Keratinocyte (primary cell): Measurements from ENCODE around the gene CRACR2A. TPM values are rescaled to one million over a fixed set of nuclear protein-coding genes. Genes with fewer than 3 reads are reported as not detected.

Source experiments
- DNase-seq: peaks from one replicate; pipeline ENCODE4 v3.0.0-alpha.2; 2011; ENCODE audit warnings: low read depth, missing footprints, low spot score
- FAIRE-seq: peaks from 2 replicates; lab custom pipeline; 2011; peaks lifted over from hg19 to GRCh38; lab: Jason Lieb, UNC
- H2AFZ ChIP-seq: 2 replicates; pipeline ENCODE4 v1.6.0; 2012; ENCODE audit warnings: low read length, control low read depth, inconsistent platforms; ENCODE audit not compliant: control insufficient read depth
- H3K27ac ChIP-seq: 2 replicates; pipeline ENCODE4 v1.5.1; 2011; ENCODE audit warnings: low read length; ENCODE audit not compliant: control insufficient read depth, insufficient read depth
- H3K27me3 ChIP-seq: 3 replicates; pipeline ENCODE4 v1.6.0; 2011; ENCODE audit warnings: low read length; ENCODE audit not compliant: control insufficient read depth, insufficient read depth; ENCODE audit errors: extremely low read depth
- H3K36me3 ChIP-seq, 2 experiments: 2 replicates in 1 of 2; 3 replicates in 1 of 2; pipeline ENCODE4 v1.5.1; 2011; ENCODE audit warnings: low read length in 2 of 2, mild to moderate bottlenecking in 1 of 2; ENCODE audit not compliant: control insufficient read depth in 2 of 2, insufficient read depth in 2 of 2; ENCODE audit errors: extremely low read depth in 1 of 2
- H3K4me1 ChIP-seq: 3 replicates; pipeline ENCODE4 v1.5.1; 2011; ENCODE audit warnings: low read length; ENCODE audit not compliant: control insufficient read depth, insufficient read depth; ENCODE audit errors: extremely low read depth
- H3K4me2 ChIP-seq: 3 replicates; pipeline ENCODE4 v1.6.0; 2011; ENCODE audit warnings: low read depth, low read length; ENCODE audit not compliant: control insufficient read depth, insufficient read depth; ENCODE audit errors: extremely low read depth
- H3K4me3 ChIP-seq, 3 experiments: fragments of 200-600 bp in 1 of 3; sonication (generic) in 1 of 3; 2 replicates in 2 of 3; 3 replicates in 1 of 3; pipeline ENCODE4 v1.5.1; 2011 to 2016; ENCODE audit warnings: low read length in 3 of 3, mild to moderate bottlenecking in 3 of 3, control low read depth in 2 of 3, inconsistent platforms in 1 of 3, low read depth in 1 of 3, mixed read lengths in 1 of 3, mixed run types in 1 of 3, moderate library complexity in 1 of 3; ENCODE audit not compliant: control insufficient read depth in 2 of 3, insufficient read depth in 2 of 3; ENCODE audit errors: extremely low read depth in 1 of 3
- H3K79me2 ChIP-seq: 2 replicates; pipeline ENCODE4 v1.6.0; 2012; ENCODE audit warnings: low read length; ENCODE audit not compliant: control insufficient read depth, insufficient read depth
- H3K9ac ChIP-seq: 3 replicates; pipeline ENCODE4 v1.6.0; 2011; ENCODE audit warnings: low read length; ENCODE audit not compliant: control insufficient read depth, insufficient read depth; ENCODE audit errors: extremely low read depth
- H3K9me1 ChIP-seq: 3 replicates; pipeline ENCODE4 v1.6.0; 2011; ENCODE audit warnings: low read length; ENCODE audit not compliant: control insufficient read depth, insufficient read depth; ENCODE audit errors: extremely low read depth
- H3K9me3 ChIP-seq: 2 replicates; pipeline ENCODE4 v1.5.1; 2012; ENCODE audit warnings: low read depth, low read length; ENCODE audit not compliant: control insufficient read depth
- H4K20me1 ChIP-seq: 3 replicates; pipeline ENCODE4 v1.6.0; 2011; ENCODE audit warnings: low read length; ENCODE audit not compliant: control insufficient read depth, insufficient read depth; ENCODE audit errors: extremely low read depth
- EZH2 ChIP-seq: IDR thresholded peaks from one replicate; pipeline ENCODE4 v1.6.1; 2012; ENCODE audit warnings: inconsistent platforms, mild to moderate bottlenecking, low read length, moderate library complexity
- dilution Hi-C: fragments of 300-500 bp; cut with MboI; formaldehyde crosslinking; loops from one replicate; pipeline ENCODE4 v1.7.0; 2020; ENCODE audit warnings: low sequenced_read_pairs; ENCODE audit not compliant: extremely low pct_ligation_motif_present
- polyA plus RNA-seq, 5 experiments: library from polyadenylated mRNA; depleted of rRNA in 3 of 5; stranded (reverse) in 3 of 5; stranded (forward) in 1 of 5; unstranded in 1 of 5; fragments of >200 nt; gene quantifications; 1 replicate in 1 of 5; 2 replicates in 3 of 5; 3 replicates in 1 of 5; pipeline versions ENCODE4 v1.2.1 to v1.2.3, GENCODE V29; 2011 to 2012; ENCODE audit warnings: missing spikeins in 2 of 5, low read depth in 1 of 5, low replicate concordance in 1 of 5
- TF ChIP-seq, protein P1 (sequence below), 3 experiments: IDR thresholded peaks in 1 of 3; conservative IDR thresholded peaks in 1 of 3; optimal IDR thresholded peaks in 1 of 3; 2 replicates in 2 of 3; 3 replicates in 1 of 3; pipeline versions ENCODE3 to v1.5.1; 2011; ENCODE audit warnings: low read length in 3 of 3, mild to moderate bottlenecking in 3 of 3, moderate library complexity in 2 of 3, control low read depth in 1 of 3, inconsistent platforms in 1 of 3; ENCODE audit not compliant: insufficient read depth in 2 of 3; ENCODE audit errors: extremely low read depth in 1 of 3

Gene CRACR2A
- polyA plus RNA-seq, 1 donor (not counting 4 experiments of a cell fraction or from before 2014, with no cell fraction given): 0.30 TPM

DNA sequence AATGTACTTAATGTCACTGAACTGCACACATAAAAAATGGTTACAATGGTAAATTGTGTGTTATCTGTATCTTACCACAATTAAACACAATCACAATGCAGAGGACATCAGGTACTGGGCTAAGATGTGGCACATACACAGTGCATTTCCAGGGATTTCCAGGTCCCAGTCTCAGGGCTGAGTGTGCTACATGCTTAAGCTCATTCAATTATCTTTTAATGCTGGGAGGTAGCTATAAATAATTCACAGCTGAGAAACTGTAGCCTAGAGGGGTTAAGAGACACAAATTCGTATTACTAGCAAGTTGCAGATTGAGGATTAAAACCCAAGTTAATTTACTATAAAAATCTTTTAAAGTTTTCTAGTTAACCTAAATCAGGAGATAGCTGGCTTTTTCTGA, 67.1 kb downstream of the CRACR2A start:
- no peaks in the 10 kb centered on the region for H3K9me3 ChIP-seq
- H3K36me3 ChIP-seq: no peaks in the 10 kb centered on the region
- no peak overlapping the region for H2AFZ ChIP-seq
- no peaks in the 10 kb centered on the region for H3K79me2 ChIP-seq
- H3K9me1 ChIP-seq: no peaks in the 10 kb centered on the region
- DNase-seq: no peak
- H3K4me3 ChIP-seq: no peak overlapping the region
- no peak overlapping the region for H3K4me2 ChIP-seq
- H3K9ac ChIP-seq: no peak overlapping the region
- no peak overlapping the region for H3K27ac ChIP-seq
- TF ChIP-seq EZH2: no peak
- TF ChIP-seq, protein P1, sequence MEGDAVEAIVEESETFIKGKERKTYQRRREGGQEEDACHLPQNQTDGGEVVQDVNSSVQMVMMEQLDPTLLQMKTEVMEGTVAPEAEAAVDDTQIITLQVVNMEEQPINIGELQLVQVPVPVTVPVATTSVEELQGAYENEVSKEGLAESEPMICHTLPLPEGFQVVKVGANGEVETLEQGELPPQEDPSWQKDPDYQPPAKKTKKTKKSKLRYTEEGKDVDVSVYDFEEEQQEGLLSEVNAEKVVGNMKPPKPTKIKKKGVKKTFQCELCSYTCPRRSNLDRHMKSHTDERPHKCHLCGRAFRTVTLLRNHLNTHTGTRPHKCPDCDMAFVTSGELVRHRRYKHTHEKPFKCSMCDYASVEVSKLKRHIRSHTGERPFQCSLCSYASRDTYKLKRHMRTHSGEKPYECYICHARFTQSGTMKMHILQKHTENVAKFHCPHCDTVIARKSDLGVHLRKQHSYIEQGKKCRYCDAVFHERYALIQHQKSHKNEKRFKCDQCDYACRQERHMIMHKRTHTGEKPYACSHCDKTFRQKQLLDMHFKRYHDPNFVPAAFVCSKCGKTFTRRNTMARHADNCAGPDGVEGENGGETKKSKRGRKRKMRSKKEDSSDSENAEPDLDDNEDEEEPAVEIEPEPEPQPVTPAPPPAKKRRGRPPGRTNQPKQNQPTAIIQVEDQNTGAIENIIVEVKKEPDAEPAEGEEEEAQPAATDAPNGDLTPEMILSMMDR (optimal IDR thresholded peaks at IDR 0.05 in 1 of 3, IDR thresholded peaks at IDR 0.05 in 1 of 3, conservative IDR thresholded peaks at IDR 0.05 in 1 of 3; ENCODE audit: extremely low read depth in 1 of 3, insufficient read depth in 2 of 3, low read length in 3 of 3): no peak
- no peaks in the 10 kb centered on the region for H4K20me1 ChIP-seq
- FAIRE-seq: no peak
- H3K27me3 ChIP-seq: peaks cover 13% of the 10 kb centered on the region
- H3K4me1 ChIP-seq: no peaks in the 10 kb centered on the region
- dilution Hi-C loops: no loop called here

DNA sequence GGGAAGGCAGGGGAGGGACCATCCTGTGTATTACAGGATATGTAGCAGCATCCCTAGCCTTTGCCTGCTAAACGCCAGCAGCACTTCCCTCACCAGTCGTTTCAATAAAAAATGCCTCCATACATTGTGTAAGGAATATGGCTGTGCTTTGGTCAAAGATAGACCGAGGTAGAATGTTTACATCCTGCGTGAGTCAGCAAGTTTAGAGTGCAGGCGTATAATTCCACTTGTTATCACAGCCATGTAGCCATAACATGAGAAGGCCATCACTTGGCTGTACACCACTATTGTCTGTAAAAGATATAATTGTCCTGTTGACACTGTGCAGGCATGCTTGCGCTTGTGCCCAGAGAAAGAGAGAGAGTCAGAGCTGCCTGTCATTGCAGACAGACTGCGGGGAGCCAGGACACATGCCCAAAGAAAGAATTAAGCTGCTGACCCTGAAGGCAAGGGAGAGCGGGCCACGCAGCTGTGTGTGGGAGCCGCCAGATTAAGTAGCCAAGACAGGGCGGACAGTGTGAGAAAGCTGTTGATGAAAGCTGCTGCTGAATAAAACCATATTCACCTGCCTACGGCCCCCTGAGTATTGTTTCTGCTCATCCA, 68.4 kb downstream of the CRACR2A start:
- FAIRE-seq (no peak), DNase-seq (no peak)
- H3K9me1 ChIP-seq: no peaks in the 10 kb centered on the region
- H3K79me2 ChIP-seq: no peaks in the 10 kb centered on the region
- H3K27me3 ChIP-seq: peaks cover 13% of the 10 kb centered on the region
- no peak for TF ChIP-seq EZH2
- TF ChIP-seq, protein P1 (optimal IDR thresholded peaks at IDR 0.05 in 1 of 3, IDR thresholded peaks at IDR 0.05 in 1 of 3, conservative IDR thresholded peaks at IDR 0.05 in 1 of 3; ENCODE audit: extremely low read depth in 1 of 3, insufficient read depth in 2 of 3, low read length in 3 of 3): no peak
- no peaks in the 10 kb centered on the region for H3K9me3 ChIP-seq
- no peak overlapping the region for H2AFZ ChIP-seq
- no peak overlapping the region for H3K27ac ChIP-seq
- dilution Hi-C loops: no loop called here
- H4K20me1 ChIP-seq: no peaks in the 10 kb centered on the region
- H3K4me1 ChIP-seq: no peaks in the 10 kb centered on the region
- no peaks in the 10 kb centered on the region for H3K36me3 ChIP-seq
- H3K4me2 ChIP-seq: no peak overlapping the region
- no peak overlapping the region for H3K9ac ChIP-seq
- no peak overlapping the region for H3K4me3 ChIP-seq
